Left ventricle myocardium inferior (tissue), 1 donor: ENCODE results near the gene SPACA7. TPM values are rescaled to one million over a fixed set of nuclear protein-coding genes. Genes with fewer than 3 reads are reported as not detected.

Experiments
- DNase-seq: peaks from one replicate; pipeline ENCODE4 v3.0.0-alpha.2; 2020
- H3K27ac ChIP-seq: fragments of 200-600 bp; replicated peaks from 2 replicates; pipeline ENCODE4 v1.8.0; 2021
- H3K27me3 ChIP-seq: fragments of 200-600 bp; 2 replicates; pipeline ENCODE4 v1.8.0; 2021; ENCODE audit warnings: low read depth
- H3K36me3 ChIP-seq: fragments of 200-600 bp; 2 replicates; pipeline ENCODE4 v1.8.0; 2021
- H3K4me1 ChIP-seq: fragments of 200-600 bp; 2 replicates; pipeline ENCODE4 v1.8.0; 2021
- H3K4me3 ChIP-seq: fragments of 200-600 bp; 2 replicates; pipeline ENCODE4 v1.8.0; 2021; ENCODE audit warnings: mild to moderate bottlenecking, moderate library complexity
- H3K9me3 ChIP-seq: fragments of 200-600 bp; replicated peaks from 2 replicates; pipeline ENCODE4 v1.8.0; 2021
- intact Hi-C: fragments of 100-400 bp; cut with micrococcal nuclease; formaldehyde crosslinking; loops from one replicate; pipeline ENCODE4 v1.11.0; 2022
- total RNA-seq: library from RNA; stranded (reverse); fragmentation: NEBNext Ultra II Directional; extraction: Animal tissue kit (Norgen Biotek cat#: 25700); gene quantifications from one replicate; pipeline ENCODE4 v1.2.1, GENCODE V29; 2021
- TF ChIP-seq, protein P1 (sequence below): fragments of 200-600 bp; IDR thresholded peaks from 2 replicates; pipeline ENCODE4 v1.8.0; 2021; ENCODE audit warnings: antibody characterized with exemption, mild to moderate bottlenecking, borderline replicate concordance
- donor health status: DM: no; HTN: yes; CAD: no; lungs with severe emphysema.

SPACA7 gene
- total RNA-seq, 1 donor from 2014 or later, result not detected

DNA sequence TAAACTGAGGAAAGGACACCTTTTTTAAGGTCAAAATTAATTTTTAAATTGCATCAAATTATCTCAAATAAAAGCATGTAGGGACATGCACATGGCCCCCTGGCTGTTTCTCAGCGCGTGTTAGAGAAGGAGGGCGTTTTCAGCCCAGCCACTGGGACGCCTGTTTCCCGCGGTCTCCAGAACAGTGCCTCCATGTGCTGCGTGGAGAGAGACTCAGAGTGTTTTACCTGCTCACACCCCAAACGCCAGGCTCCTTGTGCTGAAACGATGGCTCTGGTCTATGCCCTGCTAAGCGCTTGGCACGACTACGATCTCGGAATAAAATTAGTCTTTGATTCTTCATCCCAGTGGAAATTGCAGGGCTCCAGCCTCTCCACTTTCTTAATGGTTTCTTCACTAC is 20.0 kb upstream of the SPACA7 start:
- intact Hi-C loops, result no loop called here
- Histone ChIP-seq H3K9me3 (peaks cover 22% of the 10 kb centered on the region), H3K36me3 (no peaks in the 10 kb centered on the region), H3K4me3 (no peak overlapping the region), H3K4me1 (no peaks in the 10 kb centered on the region), H3K27me3 (peaks cover 75% of the 10 kb centered on the region), H3K27ac (no peak overlapping the region)
- no peak for DNase-seq
- TF ChIP-seq, protein P1, sequence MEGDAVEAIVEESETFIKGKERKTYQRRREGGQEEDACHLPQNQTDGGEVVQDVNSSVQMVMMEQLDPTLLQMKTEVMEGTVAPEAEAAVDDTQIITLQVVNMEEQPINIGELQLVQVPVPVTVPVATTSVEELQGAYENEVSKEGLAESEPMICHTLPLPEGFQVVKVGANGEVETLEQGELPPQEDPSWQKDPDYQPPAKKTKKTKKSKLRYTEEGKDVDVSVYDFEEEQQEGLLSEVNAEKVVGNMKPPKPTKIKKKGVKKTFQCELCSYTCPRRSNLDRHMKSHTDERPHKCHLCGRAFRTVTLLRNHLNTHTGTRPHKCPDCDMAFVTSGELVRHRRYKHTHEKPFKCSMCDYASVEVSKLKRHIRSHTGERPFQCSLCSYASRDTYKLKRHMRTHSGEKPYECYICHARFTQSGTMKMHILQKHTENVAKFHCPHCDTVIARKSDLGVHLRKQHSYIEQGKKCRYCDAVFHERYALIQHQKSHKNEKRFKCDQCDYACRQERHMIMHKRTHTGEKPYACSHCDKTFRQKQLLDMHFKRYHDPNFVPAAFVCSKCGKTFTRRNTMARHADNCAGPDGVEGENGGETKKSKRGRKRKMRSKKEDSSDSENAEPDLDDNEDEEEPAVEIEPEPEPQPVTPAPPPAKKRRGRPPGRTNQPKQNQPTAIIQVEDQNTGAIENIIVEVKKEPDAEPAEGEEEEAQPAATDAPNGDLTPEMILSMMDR, result no peak

DNA sequence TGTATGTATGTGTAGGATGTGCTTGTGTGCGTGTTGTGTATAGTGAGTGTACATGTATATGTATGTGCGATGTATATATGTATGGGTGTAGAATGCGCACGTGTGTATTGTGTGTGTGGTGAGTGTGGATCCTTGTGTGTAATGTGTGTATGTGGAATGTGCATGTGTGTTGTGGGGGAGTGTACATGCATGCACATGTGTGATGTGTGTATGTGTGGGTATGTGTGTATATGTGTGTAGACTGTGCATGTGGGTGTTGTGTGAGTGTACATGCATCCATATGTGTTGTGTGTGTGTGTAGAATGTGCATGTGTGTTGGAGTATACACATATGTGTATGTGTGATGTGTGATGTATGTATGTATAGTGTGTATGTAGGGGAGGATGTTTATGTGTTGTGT is 18.0 kb upstream of the SPACA7 start:
- H3K36me3 ChIP-seq, result no peaks in the 10 kb centered on the region
- H3K9me3 ChIP-seq, result peaks cover 29% of the 10 kb centered on the region
- intact Hi-C loops, result no loop called here
- no peaks in the 10 kb centered on the region for H3K4me1 ChIP-seq
- TF ChIP-seq, protein P1, result no peak
- H3K27me3 ChIP-seq, result peaks cover 56% of the 10 kb centered on the region
- no peak overlapping the region for H3K4me3 ChIP-seq
- H3K27ac ChIP-seq, result no peak overlapping the region
- no peak for DNase-seq

DNA sequence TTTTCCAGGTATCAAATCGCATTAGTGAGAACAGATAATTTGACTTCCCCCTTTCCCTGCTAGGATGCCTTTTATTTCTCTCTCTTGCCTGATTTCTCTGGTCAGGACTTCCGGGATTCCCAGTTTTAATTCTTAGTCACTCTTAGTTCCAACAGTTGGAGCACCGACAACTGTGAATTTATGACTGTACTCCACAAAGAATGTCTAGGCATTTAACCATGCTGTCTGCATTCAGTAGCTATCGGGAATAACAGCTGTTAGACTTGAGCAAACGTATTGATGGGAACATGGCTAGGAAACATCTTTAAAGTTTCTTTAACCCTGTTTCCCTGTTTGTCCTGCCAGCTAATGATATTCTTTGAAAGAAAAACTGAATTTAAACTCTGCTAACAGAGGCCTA is 14.1 kb upstream of the SPACA7 start:
- intact Hi-C loops, result no loop called here
- Histone ChIP-seq H3K27me3 (peaks cover 50% of the 10 kb centered on the region), H3K36me3 (no peaks in the 10 kb centered on the region), H3K4me1 (no peaks in the 10 kb centered on the region), H3K9me3 (peaks cover 42% of the 10 kb centered on the region), H3K4me3 (no peak overlapping the region), H3K27ac (no peak overlapping the region)
- no peak for DNase-seq
- TF ChIP-seq, protein P1, result no peak

DNA sequence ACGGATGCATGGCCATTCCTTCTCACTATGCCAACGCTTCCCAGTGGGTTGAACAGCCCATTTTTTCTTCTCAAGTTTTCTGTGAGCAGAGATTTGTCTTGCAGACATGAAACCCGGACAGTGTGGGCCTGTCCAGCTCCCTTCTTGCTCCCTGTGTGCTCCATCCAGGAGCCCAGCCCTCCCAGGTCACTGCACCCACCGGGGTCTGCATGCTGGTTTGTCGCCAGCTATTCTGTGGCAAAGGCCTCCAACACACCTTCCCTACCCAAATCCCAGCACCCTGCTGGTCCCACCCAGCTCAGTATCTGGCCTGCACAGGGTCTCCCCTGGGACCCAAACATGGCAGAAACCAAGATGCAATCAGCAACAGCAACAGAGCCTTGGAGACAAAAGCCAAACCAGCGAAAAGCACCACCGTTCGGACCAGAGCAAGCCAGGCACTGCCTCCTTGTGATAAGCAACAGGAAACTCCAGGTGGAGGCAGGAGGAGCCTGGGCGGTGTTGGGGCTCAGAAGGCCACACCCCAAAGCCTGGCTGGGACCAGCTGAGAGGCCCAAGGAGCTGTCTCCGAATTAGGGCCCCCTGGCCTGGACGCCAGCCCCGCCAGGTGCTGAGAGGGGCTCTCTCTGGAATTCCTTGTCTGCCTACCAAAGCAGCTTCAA is 12.2 kb upstream of the SPACA7 start:
- peaks cover 58% of the 10 kb centered on the region for H3K9me3 ChIP-seq

DNA sequence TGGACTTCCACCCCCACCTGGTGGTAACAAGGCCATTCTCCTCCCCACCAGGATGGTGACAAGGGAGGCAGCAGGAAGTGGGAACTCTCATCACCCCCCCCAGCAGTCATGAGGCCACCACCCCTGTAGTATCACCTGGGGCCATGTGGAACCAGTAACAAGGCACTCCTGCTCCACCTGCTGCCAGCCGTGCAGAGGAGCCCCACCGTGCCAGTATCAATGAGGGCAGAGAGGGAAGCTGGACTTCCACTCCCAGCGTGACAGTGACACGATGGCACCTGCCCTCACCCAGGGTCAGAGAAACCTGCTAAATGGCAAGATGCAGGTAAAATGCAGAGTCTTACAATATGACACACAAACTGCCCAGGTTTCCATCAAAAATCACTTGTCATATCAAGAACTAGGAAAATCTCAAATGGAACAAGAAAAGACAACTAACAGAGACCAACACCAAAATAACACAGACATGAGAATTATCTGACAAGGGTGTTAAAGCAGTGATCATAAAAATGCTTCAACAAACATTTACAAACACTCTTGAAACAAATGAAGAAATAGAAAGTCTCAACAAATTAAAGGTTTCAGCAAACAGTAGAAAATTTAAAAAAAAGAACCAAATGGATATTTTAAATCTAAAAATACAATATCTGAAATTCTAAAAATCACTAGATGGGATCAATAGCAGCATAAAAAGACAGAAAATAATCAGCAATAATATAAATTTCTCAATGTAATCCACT is 9.1 kb upstream of the SPACA7 start:
- peaks cover 56% of the 10 kb centered on the region for H3K27me3 ChIP-seq
- no peaks in the 10 kb centered on the region for H3K36me3 ChIP-seq
- no peak overlapping the region for H3K27ac ChIP-seq
- H3K4me3 ChIP-seq, result no peak overlapping the region
- peaks cover 31% of the 10 kb centered on the region for H3K9me3 ChIP-seq
- no peaks in the 10 kb centered on the region for H3K4me1 ChIP-seq
- intact Hi-C loops, result no loop called here
- TF ChIP-seq, protein P1, result no peak
- DNase-seq, result no peak

More for the DNA sequence above, 12.2 kb upstream of the SPACA7 start:
- Histone ChIP-seq H3K27me3 (peaks cover 51% of the 10 kb centered on the region), H3K4me1 (no peaks in the 10 kb centered on the region), H3K27ac (no peak overlapping the region), H3K36me3 (no peaks in the 10 kb centered on the region), H3K4me3 (no peak overlapping the region)
- TF ChIP-seq, protein P1, result no peak
- DNase-seq, result no peak
- intact Hi-C loops, result no loop called here
